Measurements from ENCODE around the gene KCNK10.
"Not testable (repeated sequence)": the region's sequence is repeated elsewhere in the genome, so short reads cannot be mapped to it uniquely, and the experiment has no call there.

Gene KCNK10

GRCh38 chr14:88264116-88264515 is 59.0 kb downstream of the KCNK10 start:
- no peak for DNase-seq

GRCh38 chr14:88261302-88261701 is 61.8 kb downstream of the KCNK10 start:
- not testable (repeated sequence) for DNase-seq

- no peak for DNase-seq
Observed at GRCh38 chr14:88258021-88258420, 65.0 kb downstream of the KCNK10 start.

GRCh38 chr14:88256997-88257950 is 65.8 kb downstream of the KCNK10 start:
- no peak for DNase-seq

GRCh38 chr14:88255798-88256197 is 67.3 kb downstream of the KCNK10 start:
- no peak for DNase-seq

GRCh38 chr14:88255196-88255595 is 67.9 kb downstream of the KCNK10 start:
- DNase-seq, result no peak

GRCh38 chr14:88252498-88252897 is 70.6 kb downstream of the KCNK10 start:
- no peak for DNase-seq

- no peak for DNase-seq
Observed at GRCh38 chr14:88251650-88252049, 71.4 kb downstream of the KCNK10 start.

- no peak for DNase-seq
Observed at GRCh38 chr14:88249266-88249665, 73.8 kb downstream of the KCNK10 start.

GRCh38 chr14:88248606-88249005 is 74.5 kb downstream of the KCNK10 start:
- no peak for DNase-seq

- DNase-seq, result no peak
Observed at GRCh38 chr14:88247228-88247627, 75.8 kb downstream of the KCNK10 start.

GRCh38 chr14:88245321-88245720 is 77.7 kb downstream of the KCNK10 start:
- DNase-seq, result no peak

- no peak for DNase-seq
Observed at GRCh38 chr14:88243946-88244345, 79.1 kb downstream of the KCNK10 start.

- no peak for DNase-seq
Observed at GRCh38 chr14:88242446-88242845, 80.6 kb downstream of the KCNK10 start.

GRCh38 chr14:88241810-88242209 is 81.3 kb downstream of the KCNK10 start:
- no peak for DNase-seq

GRCh38 chr14:88234442-88234841 is 88.6 kb downstream of the KCNK10 start:
- no peak for DNase-seq

- DNase-seq, result no peak
Observed at GRCh38 chr14:88233915-88234314, 89.2 kb downstream of the KCNK10 start.

- no peak for DNase-seq
Observed at GRCh38 chr14:88232771-88233170, 90.3 kb downstream of the KCNK10 start.

- no peak for DNase-seq
Observed at GRCh38 chr14:88231603-88232002, 91.5 kb downstream of the KCNK10 start.

- DNase-seq, result no peak
Observed at GRCh38 chr14:88229428-88229827, 93.6 kb downstream of the KCNK10 start.

- no peak for DNase-seq
Observed at GRCh38 chr14:88228522-88229236, 94.4 kb downstream of the KCNK10 start.

GRCh38 chr14:88227693-88228092 is 95.4 kb downstream of the KCNK10 start:
- no peak for DNase-seq

GRCh38 chr14:88225721-88226120 is 97.3 kb downstream of the KCNK10 start:
- no peak for DNase-seq
